Liver (tissue), 3 donors: Measurements from ENCODE around the gene TUSC2.

ENCODE experiments used
- ATF3 ChIP-seq: IDR thresholded peaks from 2 replicates; pipeline ENCODE4 v1.6.1; 2016; ENCODE audit warnings: antibody characterized with exemption
- CTCF ChIP-seq: fragments of 150-350 bp; IDR thresholded peaks from 2 replicates; pipeline ENCODE4 v1.5.1; 2017; ENCODE audit warnings: improper control_type of control experiment, low read depth, low read length; ENCODE audit not compliant: missing input control
- EGR1 ChIP-seq, 2 donors: IDR thresholded peaks; 2 replicates each; pipeline ENCODE4 v1.6.1; 2016 to 2018; ENCODE audit warnings: antibody characterized with exemption in 2 of 2, low read depth in 2 of 2
- FOXA1 ChIP-seq: IDR thresholded peaks from 2 replicates; pipeline ENCODE4 v1.6.1; 2016; ENCODE audit warnings: antibody characterized with exemption
- HNF4A ChIP-seq, 2 donors: conservative IDR thresholded peaks; 2 replicates each; pipeline ENCODE4 v1.6.1; 2016; ENCODE audit warnings: antibody characterized with exemption in 2 of 2, mild to moderate bottlenecking in 2 of 2
- HNF4G ChIP-seq: IDR thresholded peaks from 2 replicates; pipeline ENCODE4 v1.6.1; 2016; ENCODE audit warnings: antibody characterized with exemption
- JUND ChIP-seq, 2 donors: IDR thresholded peaks; 2 replicates each; pipeline ENCODE4 v1.6.1; 2016; ENCODE audit warnings: antibody characterized with exemption in 2 of 2
- MAX ChIP-seq: IDR thresholded peaks from 2 replicates; pipeline ENCODE4 v1.6.1; 2016; ENCODE audit warnings: antibody characterized with exemption
- RAD21 ChIP-seq, 2 donors: IDR thresholded peaks; 2 replicates each; pipeline ENCODE4 v1.6.1; 2016; ENCODE audit warnings: antibody characterized with exemption in 2 of 2, mild to moderate bottlenecking in 2 of 2
- REST ChIP-seq: IDR thresholded peaks from 2 replicates; pipeline ENCODE4 v1.6.1; 2016; ENCODE audit warnings: antibody characterized with exemption, mild to moderate bottlenecking
- SP1 ChIP-seq: IDR thresholded peaks from 2 replicates; pipeline ENCODE4 v1.6.1; 2018; ENCODE audit warnings: antibody characterized with exemption, mild to moderate bottlenecking
- YY1 ChIP-seq: IDR thresholded peaks from 2 replicates; pipeline ENCODE4 v1.6.1; 2016; ENCODE audit warnings: antibody characterized with exemption, mild to moderate bottlenecking
- ZBTB33 ChIP-seq: IDR thresholded peaks from 2 replicates; pipeline ENCODE4 v1.6.1; 2016; ENCODE audit warnings: antibody characterized with exemption
- donor health status: healthy.
- donor health status: healthy.

- TF ChIP-seq ZBTB33 (no peak), HNF4G (no peak), CTCF (no peak), SP1 (peak; percentile 75), ATF3 (no peak), JUND (IDR thresholded peaks at IDR 0.05) (peak; percentile 96 to 98), MAX (peak; percentile 24), HNF4A (conservative IDR thresholded peaks at IDR 0.05) (peak; percentile 19 to 29), RAD21 (IDR thresholded peaks at IDR 0.05) (no peak), EGR1 (IDR thresholded peaks at IDR 0.05; ENCODE audit: low read depth in 2 of 2) (peak; percentile 93 to 94), REST (peak; percentile 63), YY1 (peak; percentile 65), FOXA1 (no peak)
Observed at GRCh38 chr3:50337175-50337861, 9.3 kb upstream of the TUSC2 start.
